Renal cortical epithelial cell (primary cell): ENCODE measurements around the gene SGSM1. TPM values are rescaled to one million over a fixed set of nuclear protein-coding genes. Genes with fewer than 3 reads are reported as not detected.
"Not testable (repeated sequence)": the region's sequence is repeated elsewhere in the genome, so short reads cannot be mapped to it uniquely, and the experiment has no call there.

ENCODE experiments used
- DNase-seq: peaks from one replicate; pipeline ENCODE4 v3.0.0-alpha.2; 2011; ENCODE audit warnings: low read depth
- total RNA-seq: library from RNA; depleted of rRNA; stranded (reverse); fragments of >200 nt; gene quantifications from 2 replicates; pipeline ENCODE4 v1.2.3, GENCODE V29; 2014

Gene SGSM1
- total RNA-seq, 1 donor from 2014 or later = not detected

DNA sequence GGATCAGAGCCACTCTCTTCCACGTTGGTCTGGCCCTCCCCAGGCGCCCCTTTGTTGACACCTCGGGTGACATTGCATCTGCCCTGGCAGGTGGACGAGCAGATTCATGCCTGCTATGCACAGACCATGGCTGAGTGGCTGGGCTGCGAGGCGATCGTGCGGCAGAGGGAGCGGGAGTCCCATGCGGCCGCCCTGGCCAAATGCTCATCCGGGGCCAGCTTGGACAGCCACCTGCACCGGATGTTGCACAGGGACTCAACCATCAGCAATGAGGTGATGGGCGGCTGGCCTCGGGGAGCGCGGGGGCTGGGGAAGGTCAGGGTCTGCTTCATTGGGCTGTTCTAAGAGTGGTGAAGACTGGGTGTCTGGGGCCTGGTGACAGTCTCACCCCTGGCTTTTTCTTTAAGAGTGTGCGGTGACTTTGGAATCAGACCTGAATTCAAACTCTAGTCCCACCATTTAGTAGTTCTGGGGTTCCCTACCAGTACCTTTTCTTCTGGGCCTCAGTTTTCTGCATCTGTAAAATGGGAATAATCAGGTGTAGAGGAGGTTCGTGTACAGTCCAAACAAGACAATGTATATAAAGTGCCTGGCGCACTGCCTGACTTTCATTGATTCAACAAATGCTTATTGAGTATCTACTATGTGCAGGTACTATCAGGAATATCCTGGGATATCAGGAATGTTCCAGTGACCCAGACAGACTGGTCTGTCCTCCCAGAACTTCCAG, 87.5 kb downstream of the SGSM1 start:
- DNase-seq = no peak

DNA sequence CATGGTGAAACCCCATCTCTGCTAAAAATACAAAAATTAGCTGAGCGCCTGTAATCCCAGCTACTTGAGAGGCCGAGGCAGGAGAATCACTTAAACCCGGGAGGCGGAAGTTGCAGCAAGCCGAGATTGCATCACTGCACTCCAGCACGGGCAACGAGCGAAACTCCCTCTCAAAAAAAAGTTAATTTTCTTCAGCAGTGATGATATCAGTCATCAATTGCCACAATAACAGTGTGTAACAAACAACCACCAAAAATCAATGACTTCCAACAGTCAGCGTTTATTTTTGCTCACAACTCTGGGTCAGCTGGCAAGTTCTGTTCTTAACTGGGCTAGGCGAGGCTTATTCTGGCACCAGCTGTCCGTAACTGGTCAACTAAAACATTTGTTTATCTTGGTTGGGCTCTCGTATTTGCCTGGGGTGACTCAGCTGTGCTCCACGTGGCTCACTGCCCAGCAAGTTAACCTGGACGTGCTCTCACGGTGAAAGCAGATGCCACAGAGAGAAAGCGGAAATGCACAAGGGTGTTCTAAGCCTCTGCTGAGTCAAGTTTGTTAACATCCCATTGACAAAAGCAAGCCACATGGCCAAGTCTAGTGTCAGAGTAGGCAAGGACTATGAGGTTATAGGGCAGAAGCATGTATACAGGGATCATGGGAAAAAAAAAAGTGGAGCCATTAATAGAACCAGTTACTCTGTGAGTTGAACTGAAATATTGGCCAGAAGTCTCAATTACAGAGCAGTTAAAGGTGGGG, 88.4 kb downstream of the SGSM1 start:
- DNase-seq = peak; percentile 99

DNA sequence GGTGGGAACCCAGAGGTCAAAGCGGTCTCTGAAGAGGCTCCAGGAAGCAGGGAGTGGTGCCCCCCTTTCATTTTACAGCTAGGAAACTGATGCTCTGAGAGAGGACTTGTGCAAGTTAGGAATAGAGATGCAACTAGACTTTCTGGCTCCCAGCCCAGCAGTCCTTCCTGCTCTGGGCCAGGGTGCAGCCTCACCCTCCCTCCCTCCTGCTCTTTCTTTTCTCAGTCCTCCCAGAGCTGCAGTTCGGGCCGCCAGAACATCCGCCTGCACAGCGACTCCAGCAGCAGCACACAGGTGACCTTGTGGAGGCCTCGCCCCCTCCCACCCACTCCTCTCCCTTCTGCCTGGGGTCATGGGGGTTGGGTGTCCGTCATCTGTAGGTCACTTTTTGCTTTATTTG, 89.0 kb downstream of the SGSM1 start:
- peak; percentile 71 for DNase-seq

DNA sequence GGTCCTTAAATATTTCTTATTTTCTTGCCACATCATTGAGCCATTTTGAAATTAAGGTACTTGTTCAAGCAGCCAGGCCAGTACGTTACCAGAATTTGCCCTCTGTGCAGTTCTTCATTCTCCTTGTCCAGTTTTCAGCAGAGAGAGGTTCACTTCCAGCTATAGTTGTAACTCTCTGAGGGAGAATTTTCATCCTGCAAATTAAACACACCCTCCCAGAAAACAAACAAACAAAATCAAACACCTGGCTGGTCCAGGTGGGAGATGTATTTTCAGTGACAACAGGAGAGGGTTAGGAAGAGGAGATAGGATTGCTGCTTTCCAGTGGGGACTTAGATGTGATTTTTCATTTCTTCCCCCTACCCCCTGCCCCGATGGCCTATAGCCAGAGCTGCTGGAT, 95.4 kb downstream of the SGSM1 start:
- no peak for DNase-seq

DNA sequence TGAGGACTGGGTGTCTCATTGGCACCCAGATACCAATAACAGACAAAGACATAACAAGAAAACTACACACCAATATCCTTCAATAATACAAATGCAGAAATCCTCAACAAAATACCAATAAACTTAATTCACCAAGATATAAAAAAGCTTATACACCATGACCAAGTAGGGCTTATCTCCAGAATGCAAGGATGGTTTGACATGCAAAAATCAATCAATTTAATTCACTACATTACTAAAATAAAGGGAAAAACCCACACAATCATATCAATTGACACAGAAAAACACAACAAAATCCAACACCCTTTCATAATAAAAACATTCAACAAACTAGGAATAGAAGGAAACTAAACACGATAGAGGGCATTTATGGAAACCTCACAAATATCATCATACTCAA, 99.9 kb downstream of the SGSM1 start:
- DNase-seq = no peak

GRCh38 chr22:24907101-24907500, 101.1 kb downstream of the SGSM1 start:
- DNase-seq = not testable (repeated sequence)

DNA sequence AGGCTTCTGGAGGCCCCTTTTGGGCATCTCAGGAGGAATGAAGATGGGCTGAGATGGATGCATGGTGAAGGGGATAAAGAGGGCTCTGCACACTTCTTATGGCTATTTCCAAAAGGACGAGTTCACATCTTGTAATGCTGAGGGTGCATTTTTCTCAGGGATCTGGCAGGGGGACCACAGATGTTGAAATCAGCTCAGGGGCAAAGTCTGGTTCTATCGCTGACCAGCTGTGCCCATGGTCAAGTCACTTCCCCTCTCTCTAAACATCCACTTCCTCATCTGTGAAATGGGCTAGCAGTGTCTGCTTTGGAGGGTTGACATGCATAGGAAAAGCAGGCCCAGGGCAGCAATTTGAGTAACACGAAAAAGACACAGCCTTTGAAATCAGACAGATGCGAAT, 114.0 kb downstream of the SGSM1 start:
- DNase-seq = no peak

DNA sequence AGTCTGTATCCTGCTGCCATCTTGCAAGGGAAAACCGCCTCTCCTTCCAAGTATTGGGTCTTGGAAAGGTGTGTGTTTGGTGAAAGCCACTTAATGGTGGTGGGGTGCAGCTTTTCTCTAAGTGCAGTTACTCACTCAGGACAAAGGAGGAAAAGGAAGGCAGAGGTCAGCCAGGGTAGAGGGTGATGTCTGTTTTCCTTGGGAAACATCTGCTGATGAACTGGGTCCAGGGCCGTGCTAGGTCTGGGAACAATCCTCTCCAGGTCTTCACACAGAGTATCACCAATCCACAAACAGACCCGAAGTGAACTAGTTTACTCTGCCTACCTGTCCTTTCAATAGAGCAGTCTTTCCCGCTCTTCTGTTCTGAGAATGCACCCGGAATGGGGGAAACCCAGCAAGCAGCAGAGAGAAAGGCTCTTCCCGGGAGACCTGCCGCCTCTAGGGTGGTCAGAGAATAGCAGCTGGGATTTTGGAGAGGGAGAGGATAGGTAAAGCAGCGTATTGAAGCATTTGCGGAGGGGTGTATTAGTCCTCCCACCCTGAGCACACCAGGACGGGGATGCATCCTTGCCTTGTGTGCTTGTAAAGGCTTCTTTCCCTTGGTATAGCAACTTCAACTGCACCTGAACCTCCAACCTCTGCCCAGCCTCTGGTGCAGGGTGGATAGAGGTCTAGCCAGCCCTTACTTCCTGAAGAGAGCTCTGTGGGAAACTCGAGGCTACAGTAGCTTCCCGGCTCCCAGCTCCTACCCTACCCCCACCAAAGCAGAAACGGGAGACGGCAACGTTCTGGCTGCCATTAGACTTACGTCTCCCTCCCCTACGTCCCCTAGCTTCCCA, 119.8 kb downstream of the SGSM1 start:
- DNase-seq = no peak

DNA sequence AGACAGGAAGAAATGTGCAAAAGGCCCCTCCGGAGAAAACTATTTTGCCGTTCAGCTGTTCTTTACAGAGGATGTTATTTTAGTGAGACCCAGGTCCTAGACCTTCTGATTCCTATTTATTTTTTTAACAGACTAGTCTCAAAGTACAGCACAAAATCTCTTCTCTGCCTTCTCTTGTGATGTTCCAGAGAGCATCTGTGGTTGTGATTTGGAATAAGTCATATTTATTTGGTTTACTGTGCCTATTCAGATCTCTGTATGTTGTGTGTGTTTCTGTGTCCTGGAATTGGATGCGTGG, 120.4 kb downstream of the SGSM1 start:
- no peak for DNase-seq

GRCh38 chr22:24926849-24927579, 121.0 kb downstream of the SGSM1 start:
- DNase-seq = peak; percentile 30

DNA sequence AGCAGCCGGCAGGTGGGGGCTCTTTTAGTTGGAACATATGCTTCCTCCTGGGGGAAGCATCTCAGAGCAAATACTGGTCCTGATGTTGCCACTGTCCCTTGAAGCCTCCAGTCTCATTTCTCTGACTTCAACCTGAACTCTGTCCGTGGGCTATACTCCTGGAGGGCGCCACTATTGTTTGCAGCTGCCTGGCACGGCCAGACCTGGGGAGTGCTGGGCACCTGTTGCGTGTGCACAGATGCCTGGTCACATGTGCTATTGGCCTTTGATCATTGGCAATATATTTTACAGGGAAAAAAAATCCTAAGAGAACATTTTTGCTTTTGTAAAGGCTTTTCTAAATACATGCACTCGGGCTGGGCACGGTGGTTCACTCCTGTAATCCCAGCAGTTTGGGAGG, 122.3 kb downstream of the SGSM1 start:
- no peak for DNase-seq

GRCh38 chr22:24930678-24931077, 124.7 kb downstream of the SGSM1 start:
- DNase-seq = no peak

DNA sequence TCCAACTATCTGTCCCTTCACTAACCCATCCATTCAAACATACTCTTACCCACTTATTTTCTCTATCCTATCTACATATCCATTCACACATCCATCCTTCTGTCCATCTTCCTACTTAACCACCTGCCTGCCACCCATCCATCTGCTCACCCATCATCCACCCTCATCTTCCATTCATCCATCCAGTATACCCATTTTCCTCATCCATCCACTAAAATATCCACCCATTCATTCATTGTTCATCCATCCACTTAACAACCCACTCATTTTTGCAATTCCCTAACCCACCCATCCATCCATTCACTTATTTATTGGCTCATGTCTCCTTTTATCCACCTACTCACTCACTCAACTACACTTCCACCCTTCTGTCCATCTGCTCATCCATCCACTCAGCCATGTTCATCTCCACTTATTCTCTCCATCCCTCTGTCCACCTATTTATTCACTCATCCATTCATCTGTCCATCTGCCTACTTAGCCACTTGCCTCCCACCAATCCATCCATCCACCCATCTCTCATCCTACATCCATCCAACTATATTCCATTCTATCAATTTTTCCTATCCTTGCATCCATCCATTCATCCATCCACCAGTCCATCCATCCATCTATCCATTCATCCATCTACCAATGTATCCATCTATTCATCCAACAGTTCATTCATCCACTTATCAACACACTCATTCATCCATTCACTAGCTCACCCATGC, 129.9 kb downstream of the SGSM1 start:
- no peak for DNase-seq

GRCh38 chr22:24937114-24937513, 131.1 kb downstream of the SGSM1 start:
- DNase-seq = peak; percentile 44

GRCh38 chr22:24938741-24939341, 132.8 kb downstream of the SGSM1 start:
- DNase-seq = peak; percentile 44

- DNase-seq = no peak
Observed at GRCh38 chr22:24942301-24942700, 136.3 kb downstream of the SGSM1 start.

GRCh38 chr22:24944217-24944937, 138.4 kb downstream of the SGSM1 start:
- DNase-seq = no peak

- no peak for DNase-seq
Observed at GRCh38 chr22:24945430-24945829, 139.4 kb downstream of the SGSM1 start.

- no peak for DNase-seq
Observed at GRCh38 chr22:24947383-24947782, 141.4 kb downstream of the SGSM1 start.

DNA sequence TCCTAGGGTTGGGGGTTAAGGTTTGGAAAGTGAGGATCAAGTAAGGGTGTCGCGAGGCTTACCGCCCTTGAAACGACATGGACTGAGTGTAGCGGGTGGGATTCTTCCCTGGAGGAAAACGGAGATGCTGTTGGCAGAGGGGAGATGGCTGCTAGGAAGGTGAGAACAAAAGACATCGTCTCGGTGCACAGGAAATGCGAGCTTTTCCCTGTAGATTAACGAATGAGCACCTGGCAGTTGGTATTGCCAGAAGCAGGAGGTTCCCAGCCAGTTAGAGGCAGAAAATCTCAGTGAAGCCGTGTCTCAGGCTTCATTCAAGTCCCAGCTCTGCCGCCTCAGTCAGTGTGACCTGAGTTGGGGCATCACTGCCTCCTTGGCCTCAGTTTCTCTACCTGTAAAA, 141.9 kb downstream of the SGSM1 start:
- no peak for DNase-seq
